LNCaP clone FGC (cell line): ENCODE results near the gene DCDC1.
"Not testable (repeated sequence)": the region's sequence is repeated elsewhere in the genome, so short reads cannot be mapped to it uniquely, and the experiment has no call there.

Source experiments
- DNase-seq: peaks from one replicate; pipeline ENCODE4 v3.0.0-alpha.2; 2011; ENCODE audit warnings: low read depth
- H3K4me3 ChIP-seq: 2 replicates; pipeline ENCODE4 v1.5.1; 2011; ENCODE audit warnings: mild to moderate bottlenecking, low read depth, low read length, control low read depth
- TF ChIP-seq, protein P1 (sequence below): IDR thresholded peaks from 2 replicates; pipeline ENCODE4 v1.5.1; 2012; ENCODE audit warnings: mild to moderate bottlenecking; ENCODE audit not compliant: control insufficient read depth, insufficient read depth; ENCODE audit errors: extremely low read depth

DCDC1 gene

DNA sequence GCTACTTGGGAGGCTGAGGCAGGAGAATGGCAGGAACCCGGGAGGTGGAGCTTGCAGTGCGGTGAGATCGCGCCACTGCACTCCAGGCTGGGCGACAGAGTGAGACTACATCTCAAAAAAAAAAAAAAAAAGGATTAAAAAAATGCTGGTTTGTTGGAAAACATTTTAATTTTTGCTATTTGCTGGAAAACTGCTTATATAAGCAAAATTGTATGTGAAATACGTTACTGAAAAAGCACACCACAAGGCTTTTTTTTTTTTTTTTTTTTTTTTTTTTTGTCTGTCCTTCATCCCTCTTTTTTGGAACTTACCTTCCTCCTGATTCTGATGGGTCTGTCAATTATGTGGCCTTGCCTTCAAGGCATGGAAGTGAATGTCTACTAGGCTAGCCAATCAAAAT is 40.8 kb downstream of the DCDC1 start:
- no peak overlapping the region for H3K4me3 ChIP-seq
- TF ChIP-seq, protein P1, sequence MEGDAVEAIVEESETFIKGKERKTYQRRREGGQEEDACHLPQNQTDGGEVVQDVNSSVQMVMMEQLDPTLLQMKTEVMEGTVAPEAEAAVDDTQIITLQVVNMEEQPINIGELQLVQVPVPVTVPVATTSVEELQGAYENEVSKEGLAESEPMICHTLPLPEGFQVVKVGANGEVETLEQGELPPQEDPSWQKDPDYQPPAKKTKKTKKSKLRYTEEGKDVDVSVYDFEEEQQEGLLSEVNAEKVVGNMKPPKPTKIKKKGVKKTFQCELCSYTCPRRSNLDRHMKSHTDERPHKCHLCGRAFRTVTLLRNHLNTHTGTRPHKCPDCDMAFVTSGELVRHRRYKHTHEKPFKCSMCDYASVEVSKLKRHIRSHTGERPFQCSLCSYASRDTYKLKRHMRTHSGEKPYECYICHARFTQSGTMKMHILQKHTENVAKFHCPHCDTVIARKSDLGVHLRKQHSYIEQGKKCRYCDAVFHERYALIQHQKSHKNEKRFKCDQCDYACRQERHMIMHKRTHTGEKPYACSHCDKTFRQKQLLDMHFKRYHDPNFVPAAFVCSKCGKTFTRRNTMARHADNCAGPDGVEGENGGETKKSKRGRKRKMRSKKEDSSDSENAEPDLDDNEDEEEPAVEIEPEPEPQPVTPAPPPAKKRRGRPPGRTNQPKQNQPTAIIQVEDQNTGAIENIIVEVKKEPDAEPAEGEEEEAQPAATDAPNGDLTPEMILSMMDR: no peak
- no peak for DNase-seq

DNA sequence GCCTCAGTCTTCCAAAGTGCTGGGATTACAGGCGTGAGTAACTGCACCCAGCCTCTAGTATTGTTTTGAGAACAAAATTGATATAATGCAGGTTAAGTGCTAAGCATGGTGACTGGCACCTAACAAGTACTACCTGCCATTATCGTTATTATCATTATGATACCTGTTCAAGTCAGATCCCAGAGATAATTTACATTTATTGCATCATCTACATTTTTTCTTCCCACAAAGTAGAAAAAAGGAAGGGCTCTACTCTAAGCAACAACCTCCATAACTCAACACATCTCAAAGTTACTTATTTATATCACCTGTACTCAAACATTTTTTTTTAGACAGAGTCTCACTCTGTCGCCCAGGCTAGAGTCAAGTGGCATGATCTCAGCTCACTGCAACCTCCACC is 42.1 kb downstream of the DCDC1 start:
- no peak overlapping the region for H3K4me3 ChIP-seq
- no peak for DNase-seq
- TF ChIP-seq, protein P1: no peak

DNA sequence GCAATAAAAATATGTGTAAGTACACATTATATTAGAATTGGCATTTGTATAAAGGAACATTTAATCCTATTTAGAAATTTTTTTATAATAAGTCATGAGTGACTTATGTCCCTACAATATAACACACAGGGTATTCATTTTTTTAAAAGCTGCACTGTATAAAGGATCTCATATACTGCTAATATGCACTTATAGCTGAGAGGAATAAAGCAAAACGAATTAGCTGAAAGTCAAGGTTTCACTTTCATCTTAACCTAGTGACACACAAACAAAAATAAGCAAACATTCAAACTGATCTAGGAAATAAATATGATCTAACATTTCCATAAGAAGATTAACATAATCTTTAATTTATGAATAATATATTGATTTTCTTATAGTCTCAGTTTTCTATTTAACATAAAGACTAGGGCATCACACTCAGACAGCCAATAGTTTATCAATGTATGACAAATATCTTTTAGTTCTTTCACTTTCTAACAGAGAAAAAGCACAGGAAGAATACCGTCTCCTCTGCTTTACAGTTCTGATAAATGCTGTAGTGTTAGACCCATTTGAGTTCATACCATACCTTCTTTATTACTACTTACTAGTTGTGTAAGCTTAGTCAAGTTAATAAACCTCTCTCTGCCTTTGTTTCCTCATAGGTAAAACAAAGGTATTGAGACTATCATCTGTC is 42.9 kb downstream of the DCDC1 start:
- no peak overlapping the region for H3K4me3 ChIP-seq
- TF ChIP-seq, protein P1: no peak
- DNase-seq: no peak

DNA sequence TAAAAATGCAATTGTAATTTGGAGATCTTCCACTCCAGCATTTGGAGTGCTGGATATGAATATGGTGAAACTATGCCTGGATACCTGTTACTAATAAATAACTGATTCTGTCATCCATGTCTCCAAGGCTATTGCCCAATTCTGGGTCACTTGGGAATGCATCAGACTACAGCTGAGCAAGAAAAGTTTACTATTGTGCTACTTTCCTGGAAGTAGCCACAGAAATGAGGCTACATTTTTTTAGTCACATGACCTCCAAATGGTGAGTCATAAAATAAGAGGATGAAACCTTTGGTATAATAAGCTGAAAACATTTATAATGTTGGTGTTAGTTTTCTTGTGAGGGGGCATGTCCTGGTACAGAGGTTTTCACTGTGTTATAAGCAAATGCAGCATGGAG is 44.4 kb downstream of the DCDC1 start:
- DNase-seq: no peak
- no peak overlapping the region for H3K4me3 ChIP-seq
- TF ChIP-seq, protein P1: no peak

DNA sequence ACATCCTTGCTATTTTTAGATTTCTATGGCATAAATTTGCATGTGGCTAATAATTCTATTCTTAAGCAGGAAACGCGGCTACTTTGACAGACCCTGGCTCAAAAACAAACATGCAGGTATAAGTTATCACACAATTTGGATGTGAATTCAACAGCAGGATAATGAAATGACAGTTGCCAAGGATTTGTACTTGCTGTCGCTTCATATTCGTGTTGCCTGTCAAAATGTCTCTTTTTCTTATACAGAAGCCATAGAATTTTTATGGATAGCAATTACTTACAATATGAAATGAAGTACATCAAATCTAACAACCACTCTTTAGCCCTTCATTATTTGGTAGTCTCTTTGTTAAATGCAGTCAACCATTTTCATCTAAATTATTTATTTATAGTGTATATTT is 46.4 kb downstream of the DCDC1 start:
- TF ChIP-seq, protein P1: no peak
- H3K4me3 ChIP-seq: no peak overlapping the region
- DNase-seq: no peak

DNA sequence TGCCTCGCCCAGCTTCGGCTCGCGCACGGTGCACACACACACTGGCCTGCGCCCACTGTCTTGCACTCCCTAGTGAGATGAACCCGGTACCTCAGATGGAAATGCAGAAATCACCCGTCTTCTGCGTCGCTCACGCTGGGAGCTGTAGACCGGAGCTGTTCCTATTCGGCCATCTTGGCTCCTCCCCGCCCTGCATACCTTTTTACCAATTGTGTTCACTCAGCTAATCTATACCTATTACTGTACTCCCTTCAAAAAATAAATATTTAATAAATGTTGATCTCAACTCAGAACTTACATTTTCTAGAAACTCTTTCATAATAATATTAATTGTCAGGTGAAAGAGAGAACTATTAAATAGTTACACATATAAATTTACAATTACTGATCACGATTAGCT is 48.0 kb downstream of the DCDC1 start:
- H3K4me3 ChIP-seq: peak overlapping the region; percentile 26; the same call in 1 of the 2 replicates
- not testable (repeated sequence) for DNase-seq

DNA sequence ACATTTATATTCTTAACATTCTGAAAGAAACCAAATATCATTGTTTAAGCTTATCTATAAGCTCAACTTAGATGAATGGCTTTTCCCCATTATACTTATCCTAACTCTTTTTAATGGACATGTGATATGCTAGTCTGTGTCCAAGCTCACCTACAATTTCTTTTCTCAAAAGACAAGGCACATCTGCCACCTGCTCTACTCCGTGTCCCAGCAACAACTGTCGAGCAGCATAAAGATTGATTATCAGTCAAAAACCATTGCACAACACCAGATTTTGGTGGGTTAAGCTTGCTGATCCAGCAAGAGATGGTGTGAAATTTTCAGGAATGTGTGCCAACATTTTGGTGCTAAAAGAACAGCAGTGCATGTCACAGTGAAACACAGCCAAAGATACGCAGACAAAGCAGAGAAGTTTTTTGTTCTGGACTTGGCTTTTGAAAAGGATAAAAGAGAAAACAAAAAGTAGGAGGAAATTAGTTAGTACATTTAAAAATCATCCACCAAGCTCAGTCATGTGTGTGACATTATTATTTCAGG is 65.8 kb downstream of the DCDC1 start:
- H3K4me3 ChIP-seq: no peak overlapping the region
- TF ChIP-seq, protein P1: no peak
- no peak for DNase-seq
